SK-N-SH treated with all-trans-retinoic acid at 6 μM for 48 hours (cell line): ENCODE measurements around the gene COL4A1.

ENCODE experiments used
- ARNTL ChIP-seq: fragments of 450-650 bp; formaldehyde crosslinking; IDR thresholded peaks from 2 replicates; pipeline ENCODE4 v1.5.0; 2020; ENCODE audit warnings: low read depth, mild to moderate bottlenecking, moderate library complexity, borderline replicate concordance
- CSDC2 ChIP-seq: fragments of 250-450 bp; sonication (Bioruptor Pico); IDR thresholded peaks from 2 replicates; pipeline ENCODE4 v1.5.0; 2020; ENCODE audit warnings: mild to moderate bottlenecking, moderate library complexity
- PPARA ChIP-seq: fragments of 250-450 bp; sonication (Bioruptor Pico); IDR thresholded peaks from 2 replicates; pipeline ENCODE4 v1.5.0; 2020; ENCODE audit warnings: mild to moderate bottlenecking, borderline replicate concordance
- RARB ChIP-seq: fragments of 250-450 bp; sonication (Bioruptor Pico); IDR thresholded peaks from 2 replicates; pipeline ENCODE4 v1.8.0; 2021; ENCODE audit warnings: mild to moderate bottlenecking, moderate library complexity
- ZC3H10 ChIP-seq: fragments of 250-450 bp; sonication (Bioruptor Pico); IDR thresholded peaks from 2 replicates; pipeline ENCODE4 v1.5.1; 2021; ENCODE audit warnings: mild to moderate bottlenecking, moderate library complexity
- ZFP3 ChIP-seq: fragments of 250-450 bp; sonication (Bioruptor Pico); IDR thresholded peaks from 2 replicates; pipeline ENCODE4 v1.5.0; 2020; ENCODE audit warnings: mild to moderate bottlenecking, moderate library complexity
- TF ChIP-seq, protein P1 (sequence below): fragments of 250-450 bp; sonication (Bioruptor Pico); IDR thresholded peaks from 2 replicates; pipeline ENCODE4 v1.8.0; 2020; ENCODE audit warnings: mild to moderate bottlenecking, moderate library complexity, borderline replicate concordance
- TF ChIP-seq, protein P2 (sequence below): fragments of 250-450 bp; sonication (Bioruptor Pico); IDR thresholded peaks from 2 replicates; pipeline ENCODE4 v1.5.0; 2020; ENCODE audit warnings: mild to moderate bottlenecking, moderate library complexity
- TF ChIP-seq, protein P3 (sequence below): fragments of 250-450 bp; sonication (Bioruptor Pico); IDR thresholded peaks from 2 replicates; pipeline ENCODE4 v1.5.1; 2020; ENCODE audit warnings: low read depth, mild to moderate bottlenecking, moderate library complexity

DNA sequence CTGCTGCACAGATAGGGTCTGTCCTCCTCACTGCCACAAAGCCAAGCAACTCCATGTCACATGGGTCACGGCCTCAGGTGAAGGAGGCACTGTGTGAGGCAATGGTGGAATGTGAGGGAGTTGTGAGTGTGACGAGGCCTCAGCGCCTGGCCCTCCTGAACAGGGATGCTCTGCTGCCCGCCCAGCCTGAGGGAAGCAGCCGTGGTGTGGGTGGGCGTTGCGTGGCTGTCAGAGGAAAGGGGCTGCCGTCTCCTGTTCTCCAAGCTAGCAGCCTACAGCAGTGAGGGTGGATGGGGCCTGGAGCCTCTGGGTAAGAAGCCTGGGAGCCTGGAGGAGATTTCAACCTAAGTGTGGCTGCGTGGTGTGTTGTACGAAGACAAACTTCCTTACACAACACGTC, 125.0 kb downstream of the COL4A1 start:
- TF ChIP-seq ZC3H10 (CRISPR knock-in tag) (no peak), CSDC2 (CRISPR knock-in tag) (no peak), ZFP3 (no peak), ARNTL (CRISPR knock-in tag) (no peak), RARB (no peak), PPARA (CRISPR knock-in tag) (no peak)
- TF ChIP-seq, protein P1, sequence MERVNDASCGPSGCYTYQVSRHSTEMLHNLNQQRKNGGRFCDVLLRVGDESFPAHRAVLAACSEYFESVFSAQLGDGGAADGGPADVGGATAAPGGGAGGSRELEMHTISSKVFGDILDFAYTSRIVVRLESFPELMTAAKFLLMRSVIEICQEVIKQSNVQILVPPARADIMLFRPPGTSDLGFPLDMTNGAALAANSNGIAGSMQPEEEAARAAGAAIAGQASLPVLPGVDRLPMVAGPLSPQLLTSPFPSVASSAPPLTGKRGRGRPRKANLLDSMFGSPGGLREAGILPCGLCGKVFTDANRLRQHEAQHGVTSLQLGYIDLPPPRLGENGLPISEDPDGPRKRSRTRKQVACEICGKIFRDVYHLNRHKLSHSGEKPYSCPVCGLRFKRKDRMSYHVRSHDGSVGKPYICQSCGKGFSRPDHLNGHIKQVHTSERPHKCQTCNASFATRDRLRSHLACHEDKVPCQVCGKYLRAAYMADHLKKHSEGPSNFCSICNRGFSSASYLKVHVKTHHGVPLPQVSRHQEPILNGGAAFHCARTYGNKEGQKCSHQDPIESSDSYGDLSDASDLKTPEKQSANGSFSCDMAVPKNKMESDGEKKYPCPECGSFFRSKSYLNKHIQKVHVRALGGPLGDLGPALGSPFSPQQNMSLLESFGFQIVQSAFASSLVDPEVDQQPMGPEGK (CRISPR knock-in tag): no peak
- TF ChIP-seq, protein P2, sequence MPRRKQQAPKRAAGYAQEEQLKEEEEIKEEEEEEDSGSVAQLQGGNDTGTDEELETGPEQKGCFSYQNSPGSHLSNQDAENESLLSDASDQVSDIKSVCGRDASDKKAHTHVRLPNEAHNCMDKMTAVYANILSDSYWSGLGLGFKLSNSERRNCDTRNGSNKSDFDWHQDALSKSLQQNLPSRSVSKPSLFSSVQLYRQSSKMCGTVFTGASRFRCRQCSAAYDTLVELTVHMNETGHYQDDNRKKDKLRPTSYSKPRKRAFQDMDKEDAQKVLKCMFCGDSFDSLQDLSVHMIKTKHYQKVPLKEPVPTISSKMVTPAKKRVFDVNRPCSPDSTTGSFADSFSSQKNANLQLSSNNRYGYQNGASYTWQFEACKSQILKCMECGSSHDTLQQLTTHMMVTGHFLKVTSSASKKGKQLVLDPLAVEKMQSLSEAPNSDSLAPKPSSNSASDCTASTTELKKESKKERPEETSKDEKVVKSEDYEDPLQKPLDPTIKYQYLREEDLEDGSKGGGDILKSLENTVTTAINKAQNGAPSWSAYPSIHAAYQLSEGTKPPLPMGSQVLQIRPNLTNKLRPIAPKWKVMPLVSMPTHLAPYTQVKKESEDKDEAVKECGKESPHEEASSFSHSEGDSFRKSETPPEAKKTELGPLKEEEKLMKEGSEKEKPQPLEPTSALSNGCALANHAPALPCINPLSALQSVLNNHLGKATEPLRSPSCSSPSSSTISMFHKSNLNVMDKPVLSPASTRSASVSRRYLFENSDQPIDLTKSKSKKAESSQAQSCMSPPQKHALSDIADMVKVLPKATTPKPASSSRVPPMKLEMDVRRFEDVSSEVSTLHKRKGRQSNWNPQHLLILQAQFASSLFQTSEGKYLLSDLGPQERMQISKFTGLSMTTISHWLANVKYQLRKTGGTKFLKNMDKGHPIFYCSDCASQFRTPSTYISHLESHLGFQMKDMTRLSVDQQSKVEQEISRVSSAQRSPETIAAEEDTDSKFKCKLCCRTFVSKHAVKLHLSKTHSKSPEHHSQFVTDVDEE (CRISPR knock-in tag): no peak
- TF ChIP-seq, protein P3, sequence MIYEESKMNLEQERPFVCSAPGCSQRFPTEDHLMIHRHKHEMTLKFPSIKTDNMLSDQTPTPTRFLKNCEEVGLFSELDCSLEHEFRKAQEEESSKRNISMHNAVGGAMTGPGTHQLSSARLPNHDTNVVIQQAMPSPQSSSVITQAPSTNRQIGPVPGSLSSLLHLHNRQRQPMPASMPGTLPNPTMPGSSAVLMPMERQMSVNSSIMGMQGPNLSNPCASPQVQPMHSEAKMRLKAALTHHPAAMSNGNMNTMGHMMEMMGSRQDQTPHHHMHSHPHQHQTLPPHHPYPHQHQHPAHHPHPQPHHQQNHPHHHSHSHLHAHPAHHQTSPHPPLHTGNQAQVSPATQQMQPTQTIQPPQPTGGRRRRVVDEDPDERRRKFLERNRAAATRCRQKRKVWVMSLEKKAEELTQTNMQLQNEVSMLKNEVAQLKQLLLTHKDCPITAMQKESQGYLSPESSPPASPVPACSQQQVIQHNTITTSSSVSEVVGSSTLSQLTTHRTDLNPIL (CRISPR knock-in tag): no peak
